Glutamatergic neuron (in vitro differentiated cells): ENCODE data around the gene DEF6. TPM values are rescaled to one million over a fixed set of nuclear protein-coding genes. Genes with fewer than 3 reads are reported as not detected.
"Not testable (repeated sequence)": the region's sequence is repeated elsewhere in the genome, so short reads cannot be mapped to it uniquely, and the experiment has no call there.

ENCODE experiments used
- DNase-seq: peaks from one replicate; pipeline ENCODE4 v3.0.0; 2022
- H3K27ac Mint-ChIP-seq: one replicate; pipeline ENCODE4 v1.8.0; 2020; ENCODE audit warnings: mild to moderate bottlenecking, mixed read lengths, inconsistent platforms; ENCODE audit not compliant: unreplicated experiment
- H3K27me3 Mint-ChIP-seq: one replicate; pipeline ENCODE4 v1.8.0; 2020; ENCODE audit warnings: mild to moderate bottlenecking, moderate library complexity, mixed read lengths, inconsistent platforms; ENCODE audit not compliant: unreplicated experiment
- H3K36me3 Mint-ChIP-seq: one replicate; pipeline ENCODE4 v1.8.0; 2020; ENCODE audit warnings: mild to moderate bottlenecking, mixed read lengths, inconsistent platforms; ENCODE audit not compliant: unreplicated experiment
- H3K4me1 Mint-ChIP-seq: one replicate; pipeline ENCODE4 v1.8.0; 2020; ENCODE audit warnings: mild to moderate bottlenecking, low read depth, mixed read lengths, inconsistent platforms; ENCODE audit not compliant: unreplicated experiment
- H3K4me3 Mint-ChIP-seq: one replicate; pipeline ENCODE4 v1.8.0; 2020; ENCODE audit warnings: mild to moderate bottlenecking, mixed read lengths, inconsistent platforms; ENCODE audit not compliant: unreplicated experiment
- H3K9me3 Mint-ChIP-seq: one replicate; pipeline ENCODE4 v1.8.0; 2020; ENCODE audit warnings: mild to moderate bottlenecking, moderate library complexity, mixed read lengths, inconsistent platforms; ENCODE audit not compliant: unreplicated experiment
- CTCF ChIP-seq: fragments of 200-600 bp; sonication (generic); IDR thresholded peaks from one replicate; pipeline ENCODE4 v1.5.0; 2021; ENCODE audit not compliant: partially characterized antibody, unreplicated experiment
- total RNA-seq: library from RNA; stranded (reverse); fragmentation: NEBNext Ultra II Directional; extraction: Animal tissue kit (Norgen Biotek cat#: 25700); gene quantifications from one replicate; pipeline ENCODE4 v1.2.1, GENCODE V29; 2021; ENCODE audit not compliant: unreplicated experiment

The DEF6 gene
- total RNA-seq, 1 donor from 2014 or later: 1.8 TPM

- peaks cover 4% of the 10 kb centered on the region for H3K36me3 Mint-ChIP-seq
- no peak for TF ChIP-seq CTCF
- peaks cover 6% of the 10 kb centered on the region for H3K4me1 Mint-ChIP-seq
- no peaks in the 10 kb centered on the region for H3K27me3 Mint-ChIP-seq
- H3K4me3 Mint-ChIP-seq: no peak overlapping the region
- H3K27ac Mint-ChIP-seq: no peak overlapping the region
- no peaks in the 10 kb centered on the region for H3K9me3 Mint-ChIP-seq
- DNase-seq: no peak
Measured at GRCh38 chr6:35302604-35303241, 5.1 kb downstream of the DEF6 start.

DNA sequence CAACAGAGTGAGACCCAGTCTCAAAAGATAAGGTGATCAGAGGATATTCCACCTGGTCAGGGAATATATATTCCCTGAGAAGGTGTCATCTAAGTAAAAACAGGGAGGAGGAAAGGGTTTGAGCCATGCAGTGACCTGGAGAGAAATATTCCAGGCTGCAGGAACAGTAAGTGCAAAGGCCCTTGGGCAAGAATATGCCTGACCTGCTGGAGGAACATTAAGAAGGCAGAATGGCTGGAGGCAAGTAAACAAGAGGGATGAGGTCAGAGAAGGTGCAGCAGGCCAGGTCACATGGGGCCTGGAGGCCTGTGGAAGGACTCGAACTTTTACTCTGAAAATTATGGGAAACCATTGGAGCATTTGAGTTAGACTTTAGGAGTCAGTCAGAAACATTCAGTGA is 6.7 kb downstream of the DEF6 start:
- no peak overlapping the region for H3K27ac Mint-ChIP-seq
- H3K9me3 Mint-ChIP-seq: peaks cover 2% of the 10 kb centered on the region
- no peak for TF ChIP-seq CTCF
- H3K4me1 Mint-ChIP-seq: peaks cover 6% of the 10 kb centered on the region
- no peak overlapping the region for H3K4me3 Mint-ChIP-seq
- H3K27me3 Mint-ChIP-seq: peaks cover 2% of the 10 kb centered on the region
- no peak for DNase-seq
- H3K36me3 Mint-ChIP-seq: peaks cover 4% of the 10 kb centered on the region

GRCh38 chr6:35305117-35305516 is 7.5 kb downstream of the DEF6 start:
- Mint-ChIP-seq H3K4me3 (no peak overlapping the region), H3K9me3 (peaks cover 2% of the 10 kb centered on the region), H3K27ac (no peak overlapping the region), H3K27me3 (peaks cover 2% of the 10 kb centered on the region), H3K36me3 (peaks cover 4% of the 10 kb centered on the region), H3K4me1 (peaks cover 6% of the 10 kb centered on the region)
- TF ChIP-seq CTCF: no peak
- DNase-seq: no peak

GRCh38 chr6:35307138-35307537 is 9.5 kb downstream of the DEF6 start:
- not testable (repeated sequence) for H3K27me3 Mint-ChIP-seq, H3K36me3 Mint-ChIP-seq, H3K4me3 Mint-ChIP-seq, DNase-seq, H3K27ac Mint-ChIP-seq, H3K9me3 Mint-ChIP-seq, H3K4me1 Mint-ChIP-seq

DNA sequence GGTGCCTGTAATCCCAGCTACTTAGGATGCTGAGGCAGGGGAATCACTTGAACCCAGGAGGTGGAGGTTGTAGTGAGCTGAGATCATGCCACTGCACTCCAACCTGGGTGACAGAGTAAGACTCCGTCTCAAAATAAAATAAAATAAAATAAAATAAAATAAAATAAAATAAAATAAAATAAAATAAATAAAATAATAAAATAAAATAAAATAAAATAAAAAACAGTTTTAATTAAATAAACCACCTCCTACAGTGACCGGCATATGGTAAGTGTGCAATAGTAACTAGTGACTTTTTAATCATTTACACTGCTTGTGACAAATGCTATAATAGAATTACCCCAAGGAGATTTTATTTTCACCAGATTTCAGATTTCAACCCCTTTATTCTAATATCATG is 10.9 kb downstream of the DEF6 start:
- DNase-seq, H3K36me3 Mint-ChIP-seq, H3K9me3 Mint-ChIP-seq, H3K4me1 Mint-ChIP-seq, H3K4me3 Mint-ChIP-seq, H3K27ac Mint-ChIP-seq, H3K27me3 Mint-ChIP-seq: not testable (repeated sequence)

DNA sequence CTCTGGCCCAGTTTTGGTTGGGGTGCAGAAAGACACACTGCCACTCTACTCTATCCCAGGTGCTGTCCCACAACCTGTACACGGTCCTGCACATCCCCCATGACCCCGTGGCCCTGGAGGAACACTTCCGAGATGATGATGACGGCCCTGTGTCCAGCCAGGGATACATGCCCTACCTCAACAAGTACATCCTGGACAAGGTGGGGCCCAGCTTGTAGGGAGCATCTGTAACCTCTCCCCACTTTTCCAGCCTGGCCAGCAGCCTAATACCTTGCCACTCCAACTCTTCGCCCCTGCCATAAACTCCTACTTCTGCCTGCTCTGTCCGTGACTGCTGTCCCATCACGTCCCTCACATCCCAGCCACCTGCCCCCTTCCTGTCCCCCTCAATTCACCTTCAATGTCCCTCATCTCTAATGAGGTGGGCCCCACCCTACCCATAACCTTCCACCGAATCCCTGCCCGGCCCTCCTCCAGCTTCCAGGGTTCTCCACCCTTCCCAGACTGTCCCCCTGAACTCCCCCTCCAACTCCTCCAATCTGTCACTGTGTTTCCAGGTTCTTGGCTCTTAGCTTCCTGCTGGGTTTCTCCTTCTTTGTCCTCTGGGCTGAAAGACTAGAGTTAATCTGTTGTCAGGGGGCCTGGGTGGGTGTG is 12.1 kb downstream of the DEF6 start:
- H3K27ac Mint-ChIP-seq: no peak overlapping the region

More for the DNA sequence above, 12.1 kb downstream of the DEF6 start:
- DNase-seq: no peak
- no peaks in the 10 kb centered on the region for H3K36me3 Mint-ChIP-seq
- no peaks in the 10 kb centered on the region for H3K4me1 Mint-ChIP-seq
- H3K4me3 Mint-ChIP-seq: no peak overlapping the region
- no peak for TF ChIP-seq CTCF
- H3K9me3 Mint-ChIP-seq: peaks cover 2% of the 10 kb centered on the region
- H3K27me3 Mint-ChIP-seq: peaks cover 4% of the 10 kb centered on the region
